ENCODE results near the gene ACER2.

The ACER2 gene

DNA sequence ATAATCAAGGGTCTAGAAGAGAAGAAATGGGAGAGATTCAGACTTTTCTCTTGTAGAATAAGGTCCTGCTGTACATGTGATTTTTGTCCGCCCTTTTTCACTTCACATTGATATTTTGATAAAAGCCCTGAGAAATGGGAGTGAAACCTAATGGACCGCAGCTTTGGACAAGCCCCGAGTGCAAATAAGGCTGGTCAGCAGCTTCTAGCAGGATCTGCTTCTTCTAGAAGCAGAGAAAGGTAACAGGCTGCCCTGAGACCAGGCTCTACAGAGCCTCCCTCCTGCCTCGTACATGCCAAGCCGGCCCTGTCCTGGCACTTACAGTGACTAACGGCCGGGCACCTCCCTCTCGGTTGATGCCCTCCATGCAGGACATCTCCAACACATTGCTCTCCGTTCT is 33.4 kb downstream of the ACER2 start:
- Histone ChIP-seq H3K18ac (ENCODE audit: low read length) (no peak overlapping the region), H2AK5ac (ENCODE audit: low read depth, low read length) (no peak overlapping the region), H2BK5ac (ENCODE audit: low read length) (no peak overlapping the region), H3K9me3 (replicated peaks in 1 of 2; ENCODE audit: control insufficient read depth in 2 of 2, insufficient read depth in 1 of 2, low read depth in 1 of 2, low read length in 2 of 2) (no peaks in the 10 kb centered on the region), H3K23ac (ENCODE audit: low read depth, low read length, poor library complexity) (no peak overlapping the region), H3K4me1 (ENCODE audit: control insufficient read depth in 2 of 2, insufficient read depth in 1 of 2, low read depth in 1 of 2, low read length in 2 of 2) (peaks cover 3 to 9% of the 10 kb centered on the region in 2 donors), H3K27ac (replicated peaks; ENCODE audit: low read length) (no peak overlapping the region), H2BK120ac (ENCODE audit: low read depth, low read length) (no peak overlapping the region), H3K4ac (ENCODE audit: low read length) (no peak overlapping the region), H4K8ac (ENCODE audit: low read depth, low read length) (no peak overlapping the region), H2BK15ac (ENCODE audit: low read length) (no peak overlapping the region), H4K91ac (ENCODE audit: low read depth, low read length, poor library complexity) (no peak overlapping the region), H3K79me1 (ENCODE audit: low read depth, low read length) (no peaks in the 10 kb centered on the region), H3K27me3 (ENCODE audit: control insufficient read depth in 3 of 3, insufficient read depth in 3 of 3, low read depth in 1 of 3, low read length in 3 of 3) (no peaks in the 10 kb centered on the region), H2AFZ (ENCODE audit: low read length) (no peak overlapping the region), H2BK12ac (ENCODE audit: low read length) (no peak overlapping the region), H3K36me3 (replicated peaks in 1 of 2; ENCODE audit: control insufficient read depth in 2 of 2, insufficient read depth in 2 of 2, low read length in 2 of 2) (peaks cover 3 to 31% of the 10 kb centered on the region in 2 donors), H3K14ac (ENCODE audit: low read length) (no peak overlapping the region), H3K4me2 (ENCODE audit: insufficient read depth, low read length, poor library complexity, severe bottlenecking) (no peak overlapping the region), H3K9ac (ENCODE audit: low read depth, low read length, poor library complexity) (no peak overlapping the region), H3K4me3 (ENCODE audit: low read length in 2 of 2) (no peak overlapping the region)
- WGBS, 2 donors (ENCODE audit: extremely low coverage in 2 of 2, insufficient read length in 2 of 2, insufficient replicate concordance in 1 of 2) = no CpG with 5 or more reads among the region's 9 CpGs
- DNase-seq (ENCODE audit: low spot score) = no peak

DNA sequence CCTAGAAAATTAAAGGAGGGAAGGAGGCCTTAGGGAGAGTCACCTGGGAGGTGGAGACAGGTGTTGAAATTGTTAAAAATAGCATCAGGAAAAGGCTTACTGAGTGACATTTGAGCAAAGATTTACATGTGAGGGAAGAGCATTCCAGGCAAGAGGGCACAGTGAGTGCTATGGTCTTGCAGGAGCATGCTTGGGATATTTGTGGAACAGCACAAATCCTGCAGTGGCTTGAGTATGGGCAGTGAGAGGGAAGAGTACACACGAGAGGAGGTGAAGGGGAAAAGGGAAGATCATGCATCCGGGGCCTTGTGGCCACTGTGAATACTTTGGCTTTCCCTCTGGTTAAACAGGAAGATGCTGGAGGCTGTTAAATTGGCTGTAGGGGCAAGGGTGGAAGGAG is 36.6 kb downstream of the ACER2 start:
- Histone ChIP-seq H4K8ac (ENCODE audit: low read depth, low read length) (no peak overlapping the region), H3K4ac (ENCODE audit: low read length) (no peak overlapping the region), H3K79me1 (ENCODE audit: low read depth, low read length) (no peaks in the 10 kb centered on the region), H2BK12ac (ENCODE audit: low read length) (no peak overlapping the region), H3K36me3 (replicated peaks in 1 of 2; ENCODE audit: control insufficient read depth in 2 of 2, insufficient read depth in 2 of 2, low read length in 2 of 2) (peaks cover 3 to 28% of the 10 kb centered on the region in 2 donors), H2BK5ac (ENCODE audit: low read length) (no peak overlapping the region), H2AFZ (ENCODE audit: low read length) (no peak overlapping the region), H3K9me3 (replicated peaks in 1 of 2; ENCODE audit: control insufficient read depth in 2 of 2, insufficient read depth in 1 of 2, low read depth in 1 of 2, low read length in 2 of 2) (no peaks in the 10 kb centered on the region), H3K23ac (ENCODE audit: low read depth, low read length, poor library complexity) (no peak overlapping the region), H4K91ac (ENCODE audit: low read depth, low read length, poor library complexity) (no peak overlapping the region), H3K4me2 (ENCODE audit: insufficient read depth, low read length, poor library complexity, severe bottlenecking) (no peak overlapping the region), H3K27ac (replicated peaks; ENCODE audit: low read length) (no peak overlapping the region), H2AK5ac (ENCODE audit: low read depth, low read length) (no peak overlapping the region), H3K27me3 (ENCODE audit: control insufficient read depth in 3 of 3, insufficient read depth in 3 of 3, low read depth in 1 of 3, low read length in 3 of 3) (no peaks in the 10 kb centered on the region), H3K18ac (ENCODE audit: low read length) (no peak overlapping the region), H3K4me1 (ENCODE audit: control insufficient read depth in 2 of 2, insufficient read depth in 1 of 2, low read depth in 1 of 2, low read length in 2 of 2) (peaks cover 3 to 9% of the 10 kb centered on the region in 2 donors), H2BK15ac (ENCODE audit: low read length) (no peak overlapping the region), H2BK120ac (ENCODE audit: low read depth, low read length) (no peak overlapping the region), H3K14ac (ENCODE audit: low read length) (no peak overlapping the region), H3K9ac (ENCODE audit: low read depth, low read length, poor library complexity) (no peak overlapping the region), H3K4me3 (ENCODE audit: low read length in 2 of 2) (no peak overlapping the region)
- DNase-seq (ENCODE audit: low spot score) = no peak
- no CpG with 5 or more reads among the region's 2 CpGs for WGBS, 2 donors (ENCODE audit: extremely low coverage in 2 of 2, insufficient read length in 2 of 2, insufficient replicate concordance in 1 of 2)

DNA sequence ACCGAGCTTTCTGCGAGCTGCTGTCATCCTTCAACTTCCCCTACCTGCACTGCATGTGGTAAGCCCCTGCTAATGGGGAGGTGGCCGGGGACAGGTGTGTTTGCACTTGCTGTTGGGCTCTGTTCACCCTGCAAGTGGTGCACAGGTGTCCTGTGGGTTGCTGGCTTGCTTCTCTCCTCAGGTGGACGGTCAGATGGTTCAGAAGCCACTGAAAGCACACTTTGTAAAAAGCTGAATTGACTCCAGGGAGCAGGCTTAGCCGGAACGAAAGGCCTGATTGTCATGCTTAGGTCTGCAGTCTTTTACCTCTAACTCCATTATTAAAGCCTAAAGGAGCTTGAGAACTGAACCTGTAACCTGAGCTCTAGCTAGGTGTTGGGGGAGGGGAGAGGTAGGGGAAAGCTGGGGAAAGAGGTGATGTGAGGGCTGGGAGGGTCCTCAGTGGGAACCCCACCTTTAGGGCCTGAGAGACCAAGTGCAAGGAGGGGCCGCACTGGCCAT is 37.6 kb downstream of the ACER2 start:
- H2AFZ ChIP-seq (ENCODE audit: low read length) = no peak overlapping the region
- H3K4me1 ChIP-seq (ENCODE audit: control insufficient read depth in 2 of 2, insufficient read depth in 1 of 2, low read depth in 1 of 2, low read length in 2 of 2) = peaks cover 3 to 9% of the 10 kb centered on the region in 2 donors
- no peak overlapping the region for H4K8ac ChIP-seq (ENCODE audit: low read depth, low read length)
- no CpG with 5 or more reads among the region's 7 CpGs for WGBS, 2 donors (ENCODE audit: extremely low coverage in 2 of 2, insufficient read length in 2 of 2, insufficient replicate concordance in 1 of 2)
- H3K14ac ChIP-seq (ENCODE audit: low read length) = no peak overlapping the region
- no peak for DNase-seq (ENCODE audit: low spot score)
- H3K4ac ChIP-seq (ENCODE audit: low read length) = no peak overlapping the region
- H3K4me2 ChIP-seq (ENCODE audit: insufficient read depth, low read length, poor library complexity, severe bottlenecking) = no peak overlapping the region
- peaks cover 3 to 31% of the 10 kb centered on the region in 2 donors for H3K36me3 ChIP-seq (replicated peaks in 1 of 2; ENCODE audit: control insufficient read depth in 2 of 2, insufficient read depth in 2 of 2, low read length in 2 of 2)
- H3K9ac ChIP-seq (ENCODE audit: low read depth, low read length, poor library complexity) = no peak overlapping the region
- H3K18ac ChIP-seq (ENCODE audit: low read length) = no peak overlapping the region
- no peak overlapping the region for H4K91ac ChIP-seq (ENCODE audit: low read depth, low read length, poor library complexity)
- H2AK5ac ChIP-seq (ENCODE audit: low read depth, low read length) = no peak overlapping the region
- no peak overlapping the region for H3K4me3 ChIP-seq (ENCODE audit: low read length in 2 of 2)
- H3K23ac ChIP-seq (ENCODE audit: low read depth, low read length, poor library complexity) = no peak overlapping the region
- H2BK5ac ChIP-seq (ENCODE audit: low read length) = no peak overlapping the region
- no peak overlapping the region for H2BK12ac ChIP-seq (ENCODE audit: low read length)
- H3K27ac ChIP-seq (replicated peaks; ENCODE audit: low read length) = no peak overlapping the region
- H2BK15ac ChIP-seq (ENCODE audit: low read length) = no peak overlapping the region
- H2BK120ac ChIP-seq (ENCODE audit: low read depth, low read length) = no peak overlapping the region
- H3K79me1 ChIP-seq (ENCODE audit: low read depth, low read length) = no peaks in the 10 kb centered on the region
- no peaks in the 10 kb centered on the region for H3K27me3 ChIP-seq (ENCODE audit: control insufficient read depth in 3 of 3, insufficient read depth in 3 of 3, low read depth in 1 of 3, low read length in 3 of 3)
- no peaks in the 10 kb centered on the region for H3K9me3 ChIP-seq (replicated peaks in 1 of 2; ENCODE audit: control insufficient read depth in 2 of 2, insufficient read depth in 1 of 2, low read depth in 1 of 2, low read length in 2 of 2)

DNA sequence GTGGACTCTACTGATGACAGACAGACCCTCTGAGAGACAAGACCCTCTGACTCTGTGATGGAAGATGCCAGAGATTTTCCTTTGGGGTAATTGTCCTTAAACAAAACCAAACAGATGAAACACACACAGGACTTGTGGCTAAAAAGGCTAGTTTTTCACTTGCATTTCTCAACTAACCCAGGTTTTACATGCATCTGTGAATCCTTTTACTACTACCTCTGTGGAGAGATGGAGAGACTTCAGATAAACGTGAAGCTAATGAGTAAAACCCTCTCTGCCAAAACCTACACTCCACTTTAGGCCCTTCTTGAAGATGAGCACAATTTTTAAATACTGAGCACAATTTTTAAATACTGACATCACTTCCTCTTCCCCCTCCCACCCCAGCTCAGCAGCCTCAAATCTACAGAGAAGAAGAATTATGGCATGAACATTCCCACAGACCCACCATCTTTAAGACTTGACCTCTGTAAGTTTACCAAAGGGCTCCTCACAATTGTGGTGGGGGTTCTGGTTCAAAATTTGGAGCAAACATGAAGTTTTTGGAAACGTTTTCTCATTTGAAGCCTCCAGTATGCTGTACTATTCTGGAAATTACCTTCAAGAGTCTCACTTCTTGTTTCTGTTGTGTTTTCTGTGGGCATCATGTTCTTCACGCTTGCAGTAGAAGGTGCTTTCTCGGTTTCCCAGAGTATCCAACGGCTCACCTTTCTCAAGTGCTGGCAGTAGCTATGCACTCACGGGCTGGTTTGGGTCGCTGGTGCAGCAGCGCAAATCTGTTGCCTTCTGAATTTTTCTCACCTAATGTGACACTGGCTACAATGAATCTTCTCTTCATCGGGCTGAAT is 42.7 kb downstream of the ACER2 start:
- H3K27me3 ChIP-seq (ENCODE audit: control insufficient read depth in 3 of 3, insufficient read depth in 3 of 3, low read depth in 1 of 3, low read length in 3 of 3) = no peaks in the 10 kb centered on the region
- H2AK5ac ChIP-seq (ENCODE audit: low read depth, low read length) = no peak overlapping the region
- no peak overlapping the region for H3K18ac ChIP-seq (ENCODE audit: low read length)
- H3K27ac ChIP-seq (replicated peaks; ENCODE audit: low read length) = no peak overlapping the region
- no peak overlapping the region for H3K4ac ChIP-seq (ENCODE audit: low read length)
- H2BK5ac ChIP-seq (ENCODE audit: low read length) = no peak overlapping the region
- H3K9ac ChIP-seq (ENCODE audit: low read depth, low read length, poor library complexity) = no peak overlapping the region
- no peak overlapping the region for H2BK15ac ChIP-seq (ENCODE audit: low read length)
- H3K9me3 ChIP-seq (replicated peaks in 1 of 2; ENCODE audit: control insufficient read depth in 2 of 2, insufficient read depth in 1 of 2, low read depth in 1 of 2, low read length in 2 of 2) = no peaks in the 10 kb centered on the region
- H3K4me1 ChIP-seq (ENCODE audit: control insufficient read depth in 2 of 2, insufficient read depth in 1 of 2, low read depth in 1 of 2, low read length in 2 of 2) = peaks cover 0 to 3% of the 10 kb centered on the region in 2 donors
- H2BK120ac ChIP-seq (ENCODE audit: low read depth, low read length) = no peak overlapping the region
- H3K4me3 ChIP-seq (ENCODE audit: low read length in 2 of 2) = no peak overlapping the region
- no peak overlapping the region for H4K8ac ChIP-seq (ENCODE audit: low read depth, low read length)
- no peak overlapping the region for H2AFZ ChIP-seq (ENCODE audit: low read length)
- no peak for DNase-seq (ENCODE audit: low spot score)
- peaks cover 2 to 28% of the 10 kb centered on the region in 2 donors for H3K36me3 ChIP-seq (replicated peaks in 1 of 2; ENCODE audit: control insufficient read depth in 2 of 2, insufficient read depth in 2 of 2, low read length in 2 of 2)
- H4K91ac ChIP-seq (ENCODE audit: low read depth, low read length, poor library complexity) = no peak overlapping the region
- no peak overlapping the region for H2BK12ac ChIP-seq (ENCODE audit: low read length)
- H3K23ac ChIP-seq (ENCODE audit: low read depth, low read length, poor library complexity) = no peak overlapping the region
- no peak overlapping the region for H3K14ac ChIP-seq (ENCODE audit: low read length)
- WGBS, 2 donors (ENCODE audit: extremely low coverage in 2 of 2, insufficient read length in 2 of 2, insufficient replicate concordance in 1 of 2) = no CpG with 5 or more reads among the region's 9 CpGs
- no peaks in the 10 kb centered on the region for H3K79me1 ChIP-seq (ENCODE audit: low read depth, low read length)
- no peak overlapping the region for H3K4me2 ChIP-seq (ENCODE audit: insufficient read depth, low read length, poor library complexity, severe bottlenecking)
